Neural cell (in vitro differentiated cells): Measurements from ENCODE around the gene NRN1L.

Experiments used
- CTCF ChIP-seq: fragments of 450-650 bp; IDR thresholded peaks from 2 replicates; pipeline ENCODE4 v1.5.1; 2014; ENCODE audit warnings: antibody characterized with exemption, mild to moderate bottlenecking, moderate library complexity; ENCODE audit not compliant: poor library complexity, severe bottlenecking
- MXI1 ChIP-seq: fragments of 450-650 bp; conservative IDR thresholded peaks from 2 replicates; pipeline ENCODE4 v1.6.1; 2014; ENCODE audit warnings: antibody characterized with exemption, mild to moderate bottlenecking; ENCODE audit not compliant: poor library complexity, severe bottlenecking
- POLR2AphosphoS5 ChIP-seq: IDR thresholded peaks from 2 replicates; pipeline ENCODE4 v1.6.1; 2012
- SMC3 ChIP-seq: fragments of 450-650 bp; conservative IDR thresholded peaks from 2 replicates; pipeline ENCODE4 v1.6.1; 2014; ENCODE audit warnings: antibody characterized with exemption, mild to moderate bottlenecking, moderate library complexity; ENCODE audit not compliant: poor library complexity

- TF ChIP-seq CTCF, result no peak
- no peak for TF ChIP-seq SMC3
- TF ChIP-seq POLR2AphosphoS5, result no peak
- TF ChIP-seq MXI1, result no peak
These were observed 15.0 kb upstream of the NRN1L start for GRCh38 chr16:67869653-67870052.
